ENCODE data around the gene AFF4.
"Not testable (repeated sequence)": the region's sequence is repeated elsewhere in the genome, so short reads cannot be mapped to it uniquely, and the experiment has no call there.

The AFF4 gene

DNA sequence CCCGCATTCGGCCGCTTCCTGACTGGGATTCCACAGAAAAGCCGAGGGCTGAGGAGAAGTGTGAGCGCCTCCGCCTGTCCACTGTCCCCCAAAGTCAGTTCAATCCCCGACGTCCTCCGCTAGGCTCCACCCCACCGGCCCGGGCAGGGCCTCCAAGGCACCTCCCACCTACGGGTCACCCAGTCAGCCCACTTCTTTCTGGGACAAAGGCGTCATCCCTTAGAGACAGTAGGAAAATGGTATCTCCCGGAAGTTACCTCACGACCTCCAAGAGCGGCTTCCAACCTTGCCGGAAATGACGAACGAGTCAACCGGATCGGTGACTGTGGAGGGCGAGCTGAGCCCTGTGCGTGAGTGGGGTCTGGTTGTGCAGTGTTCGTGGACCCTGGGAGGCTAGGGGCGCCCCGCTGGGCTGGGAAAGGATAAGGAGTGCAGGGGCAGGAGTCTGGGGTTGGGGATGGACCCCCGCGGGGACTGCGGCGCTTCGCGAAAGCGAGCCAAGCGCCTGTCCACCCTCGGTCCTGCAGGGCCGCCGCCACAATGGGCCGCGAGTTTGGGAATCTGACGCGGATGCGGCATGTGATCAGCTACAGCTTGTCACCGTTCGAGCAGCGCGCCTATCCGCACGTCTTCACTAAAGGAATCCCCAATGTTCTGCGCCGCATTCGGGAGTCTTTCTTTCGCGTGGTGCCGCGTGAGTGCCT, 96.9 kb downstream of the AFF4 start, which contains the start of the genes GDF9 and UQCRQ:
TSS of gene GDF9 (minus strand) at position 128 of the 704 bp plus-strand sequence. CDS start 1,936 bp downstream, outside the sequence.
TSS of gene UQCRQ (plus strand) at position 301 of the 704 bp plus-strand sequence. CDS start at position 541, 240 bp downstream.
- DNase-seq (ENCODE audit: low read depth, low spot score), result peak; percentile 99
- peak within 1 kb of the TSS; percentile 95 for H3K4me3 ChIP-seq (ENCODE audit: low read length)

DNA sequence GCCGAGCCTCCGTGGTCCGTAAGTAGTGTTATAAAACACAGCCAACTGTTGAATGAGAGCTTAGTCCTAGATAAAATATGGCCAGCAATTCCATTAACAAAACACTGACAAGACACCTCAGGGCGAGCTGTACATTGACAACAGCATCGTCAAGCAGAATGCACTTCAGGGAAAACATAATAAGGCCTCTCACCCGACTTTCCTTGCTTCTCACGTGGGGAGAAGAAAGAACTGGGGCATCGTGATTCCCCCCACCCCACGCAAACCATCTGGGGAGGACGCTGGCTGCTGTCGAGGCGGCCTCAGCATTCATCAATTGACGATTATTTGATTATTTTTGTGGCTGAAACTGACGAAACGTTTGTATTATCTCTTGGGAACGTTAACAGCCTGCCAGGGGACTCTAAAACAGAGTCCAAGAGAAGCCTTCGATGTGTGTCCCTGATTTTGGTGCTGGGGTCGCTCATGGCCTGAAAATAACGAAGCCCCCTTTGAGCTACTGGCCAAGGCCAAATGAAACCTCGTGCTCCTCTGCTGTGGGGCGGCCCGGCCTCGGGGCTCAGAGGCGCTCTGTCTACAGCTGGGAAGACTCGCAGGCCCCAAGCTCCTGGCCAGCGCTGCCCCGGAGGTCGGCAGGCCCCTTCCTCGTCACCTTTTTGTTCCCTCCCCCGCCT, 97.6 kb downstream of the AFF4 start:
- peak overlapping the region; percentile 95 for H3K4me3 ChIP-seq (ENCODE audit: low read length)
- no peak for DNase-seq (ENCODE audit: low read depth, low spot score)

DNA sequence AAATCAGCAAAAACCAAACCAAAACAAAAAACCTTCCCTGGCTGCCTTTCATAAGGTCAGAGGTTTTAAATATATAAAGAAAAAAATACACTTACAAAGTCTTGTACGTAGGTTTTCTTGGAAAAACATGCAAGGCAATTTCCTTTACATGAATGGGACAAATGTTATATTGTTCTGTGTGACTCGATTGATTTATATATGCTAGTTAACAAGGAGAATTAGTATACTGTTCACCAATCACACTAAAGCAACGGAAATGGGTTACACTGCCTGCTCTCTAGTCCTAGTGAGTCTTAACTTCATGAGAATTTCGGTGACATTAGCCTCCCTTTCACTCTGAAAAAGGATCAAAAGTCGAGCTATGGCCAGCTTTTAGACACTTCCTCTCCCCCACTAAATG, 102.7 kb downstream of the AFF4 start:
- H3K4me3 ChIP-seq (ENCODE audit: low read length), result no peak overlapping the region
- no peak for DNase-seq (ENCODE audit: low read depth, low spot score)

DNA sequence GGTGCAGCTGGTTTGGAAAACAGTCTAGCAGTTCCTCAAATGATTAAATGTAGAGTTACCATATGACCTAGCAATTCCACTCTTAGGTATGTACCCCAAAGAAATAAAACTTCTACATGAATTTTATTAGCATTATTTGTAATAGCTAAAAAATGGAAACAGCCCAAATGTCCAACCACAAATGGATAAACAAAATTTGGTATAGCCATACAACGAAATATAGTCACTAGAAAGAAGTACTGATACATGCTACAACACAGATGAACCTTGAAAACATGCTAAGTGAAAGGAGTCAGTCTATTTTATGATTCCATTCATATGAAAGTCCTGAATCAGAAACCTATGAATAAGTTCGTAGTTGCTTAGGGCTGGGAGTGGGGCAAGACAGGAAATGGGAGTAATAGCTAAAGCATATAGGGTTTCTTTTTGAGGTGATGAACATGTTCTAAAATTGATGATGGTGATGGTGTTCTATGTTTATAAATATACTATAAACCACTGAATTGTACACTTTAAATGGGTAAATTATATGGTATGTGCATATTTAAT, 103.5 kb downstream of the AFF4 start:
- no peak overlapping the region for H3K4me3 ChIP-seq (ENCODE audit: low read length)
- DNase-seq (ENCODE audit: low read depth, low spot score), result no peak

DNA sequence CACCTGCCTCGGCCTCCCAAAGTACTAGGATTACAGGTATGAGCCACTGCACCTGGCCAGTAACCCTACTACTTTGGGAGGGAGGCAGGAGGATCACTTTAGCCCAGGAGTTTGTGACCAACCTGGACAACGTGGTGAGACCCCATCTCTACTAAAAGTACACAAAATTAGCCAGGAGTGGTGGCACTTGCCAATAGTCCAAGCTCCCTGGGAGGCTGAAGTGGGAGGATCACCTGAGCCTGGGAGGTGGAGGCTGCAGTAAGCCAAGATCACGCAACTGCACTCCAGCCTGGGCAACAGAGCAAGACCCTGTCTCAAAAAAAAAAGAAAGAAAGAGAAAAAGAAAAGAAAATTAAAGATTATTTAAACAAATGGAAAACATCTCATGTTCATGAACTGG, 107.4 kb downstream of the AFF4 start:
- DNase-seq (ENCODE audit: low read depth, low spot score), result no peak
- H3K4me3 ChIP-seq (ENCODE audit: low read length), result no peak overlapping the region

DNA sequence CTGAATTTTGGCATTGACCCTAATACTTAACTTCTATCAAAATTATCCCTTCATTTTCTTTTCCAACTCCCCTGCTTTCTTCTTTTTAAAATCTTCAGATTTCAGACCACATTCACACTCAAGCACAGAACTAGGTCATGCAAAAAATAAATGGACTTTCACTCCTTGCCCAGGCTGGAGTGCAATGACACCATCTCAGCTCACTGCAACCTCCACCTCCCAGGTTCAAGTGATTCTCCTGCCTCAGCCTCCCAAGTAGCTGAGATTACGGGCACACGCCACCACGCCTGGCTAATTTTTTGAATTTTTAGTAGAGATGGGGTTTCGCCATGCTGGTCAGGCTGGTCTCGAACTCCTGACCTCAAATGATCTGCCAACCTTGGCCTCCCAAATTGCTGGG, 108.4 kb downstream of the AFF4 start:
- not testable (repeated sequence) for DNase-seq (ENCODE audit: low read depth, low spot score); H3K4me3 ChIP-seq (ENCODE audit: low read length)

DNA sequence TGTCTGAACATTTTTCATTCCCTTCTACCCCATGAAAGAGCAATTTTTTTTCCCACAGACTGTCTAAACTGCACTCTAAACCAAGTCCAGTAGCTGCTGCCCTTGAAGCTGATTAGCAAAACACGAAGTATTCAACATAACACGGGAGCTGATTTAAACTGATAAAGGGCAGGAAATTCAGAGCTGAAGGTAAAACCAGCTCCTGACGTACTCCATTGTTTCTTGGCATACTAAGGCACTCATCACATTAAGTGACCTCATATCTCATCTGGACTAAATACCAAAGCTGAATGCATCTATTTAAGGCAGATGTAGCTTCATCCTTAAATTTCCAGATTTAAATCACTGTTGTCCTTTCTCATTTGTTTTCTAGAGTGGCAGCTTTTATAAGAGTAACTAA, 109.1 kb downstream of the AFF4 start:
- DNase-seq (ENCODE audit: low read depth, low spot score), result no peak
- no peak overlapping the region for H3K4me3 ChIP-seq (ENCODE audit: low read length)

DNA sequence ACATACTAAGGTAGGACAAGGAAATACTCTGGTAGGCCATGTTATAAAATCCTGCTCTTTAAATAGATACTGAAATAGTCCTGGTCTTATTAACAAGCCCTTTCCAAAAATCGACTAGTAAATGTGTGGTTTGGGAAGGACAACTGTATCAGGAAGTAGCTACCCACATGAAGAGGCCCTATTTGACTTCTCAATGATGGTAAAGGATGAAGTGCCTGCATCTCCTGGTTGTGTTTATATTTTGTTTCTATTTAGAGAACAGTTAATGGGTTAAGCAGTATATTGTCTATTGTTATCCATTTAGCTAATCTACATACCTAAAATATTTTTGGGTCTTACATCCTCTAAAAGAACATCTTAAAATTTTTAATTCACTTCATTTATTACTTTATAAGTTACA, 109.6 kb downstream of the AFF4 start:
- peak; percentile 19 for DNase-seq (ENCODE audit: low read depth, low spot score)
- no peak overlapping the region for H3K4me3 ChIP-seq (ENCODE audit: low read length)

DNA sequence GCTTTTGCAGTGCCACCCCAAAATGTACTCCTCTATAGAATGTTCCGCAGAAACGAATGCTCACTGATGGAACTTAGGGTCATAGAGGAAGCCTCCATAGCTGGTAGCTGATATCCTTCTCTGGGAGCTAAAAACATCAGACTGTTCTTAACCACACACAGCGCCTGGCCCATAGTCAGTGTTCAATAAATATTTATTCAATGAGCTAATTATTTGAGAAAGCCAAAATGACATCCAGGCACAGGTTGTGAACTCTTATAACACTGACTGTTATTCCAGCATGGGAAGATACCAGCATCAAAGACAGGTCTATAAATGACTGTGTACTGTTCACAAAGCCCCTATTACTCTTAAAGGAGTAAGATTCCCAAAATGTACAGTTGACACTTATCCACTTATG, 110.1 kb downstream of the AFF4 start:
- DNase-seq (ENCODE audit: low read depth, low spot score), result no peak
- H3K4me3 ChIP-seq (ENCODE audit: low read length), result no peak overlapping the region

DNA sequence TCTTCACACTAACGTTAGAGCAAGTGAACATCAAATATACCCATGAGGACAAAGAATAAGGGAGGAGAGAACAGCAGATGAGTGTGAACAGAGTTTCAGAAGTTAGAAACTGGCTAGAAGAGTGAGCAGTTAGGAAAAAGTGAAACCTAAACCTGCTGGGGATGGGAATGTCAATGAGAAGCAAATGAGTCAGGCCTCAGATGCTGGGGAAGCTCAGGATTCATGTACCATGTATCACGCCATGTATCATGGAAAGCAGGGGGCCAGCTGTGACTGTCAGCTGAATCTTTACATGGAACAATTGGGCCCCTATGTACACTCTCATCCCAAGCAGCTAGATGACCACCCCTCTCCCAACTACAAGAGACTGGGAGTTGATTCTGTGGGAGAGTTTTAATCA, 113.4 kb downstream of the AFF4 start:
- no peak for DNase-seq (ENCODE audit: low read depth, low spot score)
- no peak overlapping the region for H3K4me3 ChIP-seq (ENCODE audit: low read length)

DNA sequence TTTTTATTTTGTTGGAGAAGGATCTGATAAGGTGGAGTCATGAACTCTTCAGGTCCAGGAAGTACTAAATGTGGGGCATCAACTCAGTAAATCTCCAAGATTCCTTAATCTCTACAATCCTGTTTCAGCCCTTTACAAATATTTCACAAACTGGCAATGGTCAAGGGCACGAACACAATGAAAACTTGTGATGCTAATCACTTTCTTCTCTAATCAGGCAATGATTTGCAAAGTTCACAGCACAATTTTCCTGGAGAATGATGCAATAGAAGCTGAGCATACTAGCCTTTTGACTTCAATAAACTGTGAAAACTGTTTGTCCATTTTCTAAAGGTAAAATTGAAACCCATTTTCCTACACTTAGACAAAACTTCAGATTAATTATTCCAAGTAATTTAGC, 114.1 kb downstream of the AFF4 start:
- H3K4me3 ChIP-seq (ENCODE audit: low read length), result no peak overlapping the region
- no peak for DNase-seq (ENCODE audit: low read depth, low spot score)

DNA sequence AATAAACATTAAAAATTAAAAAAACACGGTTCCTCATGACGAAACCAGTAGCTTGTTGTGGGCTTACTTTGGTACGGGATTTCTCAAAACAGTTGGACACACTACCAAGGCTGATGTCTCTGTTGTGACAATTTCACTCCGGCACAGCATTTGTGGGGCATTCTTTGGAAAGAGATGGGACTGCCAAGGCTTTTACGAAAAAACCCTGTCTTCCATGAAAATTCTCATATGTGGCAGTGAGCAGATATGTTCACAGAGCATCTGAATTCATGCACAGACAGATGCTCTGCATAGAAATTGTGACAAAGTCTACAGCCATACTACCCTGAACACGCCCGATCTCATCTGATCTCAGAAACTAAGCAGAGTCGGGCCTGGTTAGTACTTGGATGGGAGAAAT, 115.2 kb downstream of the AFF4 start:
- no peak for DNase-seq (ENCODE audit: low read depth, low spot score)
- no peak overlapping the region for H3K4me3 ChIP-seq (ENCODE audit: low read length)

DNA sequence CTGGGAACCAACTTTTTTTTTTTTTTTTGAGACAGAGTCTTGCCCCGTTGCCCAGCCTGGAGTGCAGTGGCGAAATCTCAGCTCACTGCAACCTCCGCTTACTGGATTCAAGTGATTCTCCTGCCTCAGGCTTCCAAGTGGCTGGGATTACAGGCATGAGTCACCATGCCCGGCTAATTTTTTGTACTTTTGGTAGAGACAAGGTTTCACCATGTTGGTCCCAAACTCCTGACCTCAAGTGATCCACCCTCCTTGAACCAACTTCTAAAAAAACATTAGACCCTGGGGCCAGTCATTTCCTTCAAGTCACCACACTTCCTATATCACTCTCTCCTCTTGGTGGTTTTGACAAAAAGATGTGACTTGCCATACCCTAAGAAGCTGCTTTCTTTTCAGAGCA, 122.1 kb downstream of the AFF4 start:
- DNase-seq (ENCODE audit: low read depth, low spot score), result no peak
- no peak overlapping the region for H3K4me3 ChIP-seq (ENCODE audit: low read length)

DNA sequence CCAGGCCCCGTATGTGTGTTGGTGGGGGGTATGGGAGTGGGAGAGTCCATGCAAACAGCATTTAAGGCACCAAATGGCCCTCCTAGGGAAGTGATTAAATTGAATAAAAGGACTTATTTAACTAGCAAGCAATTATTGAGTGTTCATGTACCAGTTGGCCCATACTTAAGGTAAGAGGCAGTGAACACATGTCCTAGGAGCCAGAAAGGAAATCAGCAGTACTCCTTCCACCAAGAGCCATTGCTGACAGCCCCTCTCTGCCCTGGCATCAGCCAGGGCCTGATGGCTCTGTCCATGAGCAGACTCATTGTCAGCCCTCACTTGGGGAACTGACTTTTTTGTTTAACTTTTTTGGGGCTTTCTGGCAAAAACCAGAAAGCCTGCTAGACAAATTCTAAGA, 122.5 kb downstream of the AFF4 start:
- H3K4me3 ChIP-seq (ENCODE audit: low read length), result no peak overlapping the region
- no peak for DNase-seq (ENCODE audit: low read depth, low spot score)

DNA sequence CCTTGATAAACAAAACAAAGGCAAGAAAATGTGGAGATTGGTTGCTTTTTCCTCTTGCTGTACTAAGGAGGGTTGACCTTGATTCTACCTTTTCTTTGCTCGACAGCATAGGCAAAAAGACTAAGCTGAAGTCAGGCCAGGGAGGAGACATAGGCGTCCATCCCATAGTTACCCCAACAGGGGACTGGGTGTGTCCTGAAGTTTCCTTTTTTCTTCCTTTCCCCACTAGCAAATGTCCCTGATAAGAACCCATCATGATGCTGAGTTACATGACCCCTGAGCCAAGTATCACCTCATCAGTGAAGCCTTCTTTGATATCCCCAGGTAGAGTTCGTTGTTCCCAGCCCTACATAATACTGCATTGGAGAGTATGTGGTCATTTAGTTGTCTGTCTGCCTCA, 123.1 kb downstream of the AFF4 start:
- no peak overlapping the region for H3K4me3 ChIP-seq (ENCODE audit: low read length)
- DNase-seq (ENCODE audit: low read depth, low spot score), result no peak

DNA sequence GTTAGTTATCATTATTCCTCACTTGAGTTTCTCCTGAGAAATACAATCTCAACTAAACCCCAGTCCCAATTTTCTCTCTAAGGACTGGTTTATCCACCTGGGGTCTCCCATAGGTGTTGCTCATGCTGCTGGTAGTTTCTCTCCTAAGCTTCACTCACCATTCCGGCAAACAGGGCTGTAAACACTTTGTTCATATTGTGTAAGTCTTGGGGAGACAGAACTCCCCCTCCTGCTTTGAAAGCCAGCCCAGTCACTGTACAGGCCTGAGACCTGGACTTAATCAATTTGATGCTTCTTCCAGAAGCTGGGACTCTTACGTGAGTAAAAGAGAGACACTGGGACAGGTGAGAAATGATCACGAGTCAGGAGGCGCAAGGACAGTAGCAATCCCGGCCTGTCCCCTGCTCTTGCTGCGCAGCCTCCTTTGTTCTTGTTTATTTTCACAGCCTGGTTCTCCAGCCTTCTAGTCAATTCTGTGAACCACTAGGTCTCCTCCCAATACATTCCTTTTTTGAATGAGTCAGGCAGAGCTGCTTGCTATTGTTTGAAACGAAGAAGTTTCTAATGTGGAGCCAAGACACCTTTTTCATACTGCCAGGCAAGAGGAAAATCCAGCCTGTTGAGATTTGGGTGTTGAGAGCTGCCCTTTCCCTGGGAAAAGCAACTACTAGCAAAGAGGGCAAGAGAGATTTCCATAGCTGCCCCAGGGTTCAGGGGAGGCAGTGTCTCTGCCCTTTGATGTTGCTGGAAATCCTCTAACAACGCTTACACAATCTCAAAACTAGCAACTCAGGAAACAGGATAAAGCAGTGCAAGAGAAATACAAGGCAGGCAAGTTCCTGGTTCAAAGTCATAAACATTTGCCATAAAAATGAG, 123.8 kb downstream of the AFF4 start:
- H3K4me3 ChIP-seq (ENCODE audit: low read length), result no peak overlapping the region
- DNase-seq (ENCODE audit: low read depth, low spot score), result no peak

DNA sequence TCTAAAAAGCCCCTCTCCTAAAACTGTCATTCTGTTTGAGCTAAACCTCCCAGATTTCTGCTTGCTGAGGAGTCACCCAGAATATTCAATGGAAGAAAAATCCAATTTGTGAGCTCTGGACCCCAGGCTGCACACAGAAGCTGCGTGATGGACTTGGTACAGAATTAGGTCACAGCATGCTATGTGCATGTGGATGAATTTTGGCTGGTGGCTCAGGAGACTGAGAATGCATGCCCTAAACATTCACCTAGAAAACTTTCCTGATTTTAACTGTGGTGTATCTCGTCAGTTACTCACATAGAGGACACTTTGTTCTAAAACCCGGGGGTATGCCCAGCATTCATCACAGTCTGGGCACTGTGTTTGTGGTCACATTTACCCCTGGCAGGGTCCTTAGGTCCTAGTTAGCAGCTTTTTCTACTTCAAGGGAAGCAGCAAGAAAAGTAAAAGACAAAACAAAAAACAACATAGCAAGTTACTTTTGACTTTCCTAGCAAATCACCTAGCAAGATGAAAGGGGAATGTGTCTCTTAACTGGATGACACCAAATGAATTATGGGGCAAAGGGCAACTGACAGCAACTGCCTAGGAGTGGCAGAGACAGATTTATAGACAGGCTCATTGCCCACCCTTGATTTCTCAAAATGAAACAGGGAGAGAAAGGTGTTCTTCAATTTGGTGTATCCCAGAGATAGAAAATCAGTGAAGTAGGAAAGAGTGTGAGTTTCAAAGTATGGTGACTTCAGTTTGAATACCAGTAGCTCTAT, 124.7 kb downstream of the AFF4 start:
- H3K4me3 ChIP-seq (ENCODE audit: low read length), result no peak overlapping the region
- DNase-seq (ENCODE audit: low read depth, low spot score), result no peak

DNA sequence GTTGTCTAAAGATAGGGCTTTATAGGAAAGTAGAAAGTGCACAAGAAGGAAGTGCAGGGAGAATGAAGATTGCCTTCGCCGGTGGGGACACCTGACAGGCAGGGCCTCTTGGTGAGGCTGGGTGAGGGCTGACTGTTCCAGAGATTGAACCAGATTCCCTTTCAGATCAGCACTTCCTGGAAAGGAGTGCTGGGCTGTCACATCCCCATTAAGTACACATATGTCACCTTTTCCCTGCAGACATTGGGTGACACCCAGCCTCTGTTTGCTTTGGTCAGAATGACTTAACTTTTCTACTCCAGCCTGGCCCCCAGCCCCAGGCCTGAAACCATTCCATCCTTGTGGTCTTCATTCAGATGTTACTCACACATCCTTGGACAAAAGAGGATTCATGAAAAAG, 125.6 kb downstream of the AFF4 start:
- no peak overlapping the region for H3K4me3 ChIP-seq (ENCODE audit: low read length)
- DNase-seq (ENCODE audit: low read depth, low spot score), result no peak

DNA sequence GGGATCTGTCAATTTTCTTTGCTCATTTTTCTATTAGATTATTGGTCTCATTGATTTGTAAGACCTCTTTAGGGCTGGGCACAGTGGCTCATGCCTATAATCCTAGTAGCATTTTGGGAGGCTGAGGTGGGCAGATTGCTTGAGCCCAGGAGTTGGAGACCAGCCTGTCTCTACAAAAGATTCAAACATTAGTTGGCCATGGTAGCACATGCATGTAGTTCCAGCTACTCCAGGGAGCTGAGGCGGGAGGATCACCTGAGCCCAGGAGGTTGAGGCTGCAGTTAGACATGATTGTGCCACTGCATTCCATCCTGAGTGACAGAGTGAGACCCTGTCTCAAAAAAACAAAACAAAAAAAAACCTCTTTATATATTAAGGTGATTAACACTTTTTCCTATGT, 126.6 kb downstream of the AFF4 start:
- no peak overlapping the region for H3K4me3 ChIP-seq (ENCODE audit: low read length)
- no peak for DNase-seq (ENCODE audit: low read depth, low spot score)

Data from Jurkat, Clone E6-1 (cell line).